DMS53 (cell line): Measurements from ENCODE around the gene FLVCR2.
"Not testable (repeated sequence)": the region's sequence is repeated elsewhere in the genome, so short reads cannot be mapped to it uniquely, and the experiment has no call there.

Experiments used
- DNase-seq: peaks from one replicate; lab custom pipeline; 2025; lab: John Stamatoyannopoulos, UW

The FLVCR2 gene

GRCh38 chr14:75662966-75663365 lies 84.5 kb downstream of the FLVCR2 start:
- DNase-seq = no peak

GRCh38 chr14:75667099-75667765 lies 88.8 kb downstream of the FLVCR2 start:
- no peak for DNase-seq

DNA sequence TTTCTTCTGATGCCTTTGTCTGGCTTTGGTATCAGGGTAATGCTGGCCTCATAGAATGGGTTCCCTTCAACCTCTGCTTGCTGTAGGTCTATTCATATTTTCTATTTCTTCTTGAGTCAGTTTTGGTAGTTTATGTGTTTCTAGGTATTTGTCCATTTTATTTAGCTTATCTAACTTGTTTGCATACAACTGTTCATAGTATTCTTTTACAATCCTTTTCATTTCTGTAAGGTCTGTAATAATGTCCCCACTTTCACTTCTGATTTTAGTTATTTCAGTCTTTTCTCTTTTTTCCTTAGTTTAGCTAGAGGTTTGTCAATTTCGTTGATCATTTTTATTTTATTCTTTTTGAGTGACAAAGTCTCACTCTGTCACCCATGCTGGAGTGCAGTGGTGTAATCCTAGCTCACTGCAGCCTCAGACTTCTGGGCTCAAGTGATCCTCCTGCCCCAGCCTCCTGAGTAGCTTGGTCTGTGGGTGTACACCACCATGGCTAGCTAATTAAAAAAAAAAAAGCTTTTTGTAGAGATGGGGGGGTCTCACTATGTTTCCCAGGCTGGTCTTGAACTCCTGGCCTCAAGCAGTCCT lies 94.3 kb downstream of the FLVCR2 start:
- DNase-seq = no peak

DNA sequence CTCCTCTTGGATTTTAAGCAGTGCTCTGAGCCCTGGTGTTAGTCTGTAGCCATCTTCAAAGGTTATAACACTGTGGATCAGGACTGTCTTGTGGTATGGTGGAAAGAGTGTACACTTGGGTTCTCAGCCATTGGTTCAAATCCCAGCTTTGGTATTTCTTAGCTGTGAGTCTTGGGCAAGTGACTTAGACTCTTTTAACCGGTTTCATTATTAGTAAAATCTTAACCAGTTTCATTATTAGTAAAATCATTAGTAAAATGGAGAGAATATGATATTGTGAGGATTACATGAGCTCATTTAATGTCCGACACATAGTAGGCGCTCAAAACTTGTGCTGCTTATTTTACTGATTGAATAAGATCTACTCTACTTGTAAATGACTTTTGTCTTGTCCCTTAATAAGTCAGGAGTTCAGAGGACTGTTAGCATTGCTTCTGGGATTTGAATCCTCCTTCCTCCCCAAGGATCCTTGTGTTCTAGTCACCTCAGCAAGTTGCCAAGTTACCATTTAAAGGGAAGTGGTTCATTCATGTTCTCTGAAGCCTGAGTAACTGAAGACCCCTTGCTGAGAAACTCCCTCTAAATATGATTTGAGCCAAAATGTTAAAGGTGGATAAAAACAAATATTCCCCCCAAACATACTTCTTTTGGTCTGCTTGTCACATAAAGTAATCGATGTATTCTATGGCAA lies 95.1 kb downstream of the FLVCR2 start:
- DNase-seq = no peak

- no peak for DNase-seq
Observed at GRCh38 chr14:75675265-75675960, 97.0 kb downstream of the FLVCR2 start.

DNA sequence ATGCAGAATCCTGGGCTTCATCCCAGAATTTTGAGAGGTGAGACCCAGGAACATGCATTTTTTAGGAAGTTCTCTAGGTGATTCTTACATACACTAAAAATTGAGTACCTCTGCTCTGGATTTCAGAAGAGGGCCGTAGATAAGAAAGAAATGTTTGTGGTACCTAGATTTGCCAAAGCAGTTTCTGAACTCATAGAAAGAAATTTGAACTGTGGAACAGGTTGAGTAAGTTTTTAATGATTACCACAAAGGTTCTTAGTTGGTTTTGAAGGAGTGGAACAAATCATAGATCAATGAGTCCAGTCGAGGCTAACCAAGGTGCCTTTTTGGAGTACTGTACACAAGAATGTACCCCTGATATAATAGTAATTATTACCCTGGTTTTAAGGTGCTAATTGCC lies 107.5 kb downstream of the FLVCR2 start:
- DNase-seq = no peak

GRCh38 chr14:75689012-75689411 lies 110.6 kb downstream of the FLVCR2 start:
- no peak for DNase-seq

- no peak for DNase-seq
Observed at GRCh38 chr14:75690010-75690409, 111.6 kb downstream of the FLVCR2 start.

DNA sequence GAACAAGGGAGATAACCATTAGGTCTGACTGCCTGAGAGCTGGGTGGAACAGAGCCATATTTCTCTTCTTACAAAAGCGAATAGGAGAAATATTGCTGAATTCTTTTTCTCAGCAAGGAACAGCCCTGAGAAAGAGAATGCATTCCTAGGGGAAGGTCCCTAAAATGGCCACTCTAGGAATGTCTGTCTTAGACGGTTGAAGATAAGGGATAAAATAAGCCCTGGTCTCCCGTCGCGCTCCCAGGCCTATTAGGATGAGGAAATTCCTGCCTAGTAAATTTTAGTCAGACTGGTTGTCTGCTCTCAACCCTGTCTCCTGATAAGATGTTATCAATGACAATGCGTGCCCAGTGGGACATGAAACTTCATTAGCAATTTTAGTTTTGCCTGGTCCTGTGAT lies 116.6 kb downstream of the FLVCR2 start:
- DNase-seq = not testable (repeated sequence)

- DNase-seq = no peak
Observed at GRCh38 chr14:75697386-75697785, 119.0 kb downstream of the FLVCR2 start.
